ENCODE results near the gene PLCH2.
A peak's percentile ranks its signal among the peaks of the same experiment; 100 is the strongest.

DNA sequence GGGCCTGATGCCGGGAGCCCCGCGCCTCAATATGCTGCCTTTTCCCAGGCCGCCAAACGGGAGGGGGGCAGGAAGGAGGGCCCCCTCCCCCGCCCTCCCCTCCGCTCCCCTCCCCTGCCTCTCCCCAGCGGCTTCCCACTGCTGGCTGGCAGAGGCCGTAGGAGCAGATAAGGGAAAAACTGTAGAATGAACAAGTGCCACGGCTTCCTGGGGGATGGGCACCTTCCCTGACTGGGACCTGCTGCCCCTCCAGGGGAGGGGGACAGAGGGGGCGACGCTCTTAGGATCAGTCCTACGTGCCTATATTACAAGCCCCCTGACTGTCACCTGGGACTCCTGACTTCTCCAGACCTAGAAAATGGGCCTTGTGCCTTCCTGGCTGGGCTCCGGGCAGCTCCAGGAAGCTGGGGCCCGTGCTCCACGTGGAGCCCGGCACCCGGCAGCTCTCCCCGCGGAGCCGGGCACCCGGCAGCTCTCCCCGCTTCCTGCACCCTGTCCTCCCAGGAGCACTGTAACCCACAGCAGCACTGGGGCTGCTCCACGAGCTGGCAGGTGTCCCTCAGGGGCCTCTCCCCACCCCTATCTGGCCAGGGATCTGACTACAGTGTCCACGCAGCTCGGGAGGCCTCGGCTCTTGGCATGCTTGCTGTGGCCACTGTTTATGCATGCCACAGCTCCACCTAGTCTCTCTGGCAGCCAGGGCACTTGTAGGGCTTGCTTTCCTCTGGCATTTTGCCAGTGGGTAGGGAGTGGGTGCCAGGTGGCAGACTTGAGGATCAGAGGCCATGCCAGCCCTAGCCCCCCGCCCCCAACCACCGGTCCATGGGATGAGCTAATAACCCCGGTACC is 54.6 kb downstream of the PLCH2 start:
- TF ChIP-seq, protein P1, sequence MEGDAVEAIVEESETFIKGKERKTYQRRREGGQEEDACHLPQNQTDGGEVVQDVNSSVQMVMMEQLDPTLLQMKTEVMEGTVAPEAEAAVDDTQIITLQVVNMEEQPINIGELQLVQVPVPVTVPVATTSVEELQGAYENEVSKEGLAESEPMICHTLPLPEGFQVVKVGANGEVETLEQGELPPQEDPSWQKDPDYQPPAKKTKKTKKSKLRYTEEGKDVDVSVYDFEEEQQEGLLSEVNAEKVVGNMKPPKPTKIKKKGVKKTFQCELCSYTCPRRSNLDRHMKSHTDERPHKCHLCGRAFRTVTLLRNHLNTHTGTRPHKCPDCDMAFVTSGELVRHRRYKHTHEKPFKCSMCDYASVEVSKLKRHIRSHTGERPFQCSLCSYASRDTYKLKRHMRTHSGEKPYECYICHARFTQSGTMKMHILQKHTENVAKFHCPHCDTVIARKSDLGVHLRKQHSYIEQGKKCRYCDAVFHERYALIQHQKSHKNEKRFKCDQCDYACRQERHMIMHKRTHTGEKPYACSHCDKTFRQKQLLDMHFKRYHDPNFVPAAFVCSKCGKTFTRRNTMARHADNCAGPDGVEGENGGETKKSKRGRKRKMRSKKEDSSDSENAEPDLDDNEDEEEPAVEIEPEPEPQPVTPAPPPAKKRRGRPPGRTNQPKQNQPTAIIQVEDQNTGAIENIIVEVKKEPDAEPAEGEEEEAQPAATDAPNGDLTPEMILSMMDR (IDR thresholded peaks at IDR 0.05), result peak in 1 of 6 experiments; percentile 16
- no peak for TF ChIP-seq POLR2A (IDR thresholded peaks at IDR 0.05)
